GM12872 (cell line): ENCODE results near the gene USP14.

Experiments
- CTCF ChIP-seq: IDR thresholded peaks from 3 replicates; pipeline ENCODE4 v1.5.1; 2011; ENCODE audit warnings: low read depth, mild to moderate bottlenecking, low read length, moderate library complexity; ENCODE audit not compliant: insufficient read depth

USP14 gene

GRCh38 chr18:158128-159036 is at the start of gene USP14:
USP14 (plus strand) TSS chr18:158557; CDS start chr18:158699, 142 bp downstream.
- TF ChIP-seq CTCF: no peak

- peak; percentile 29; the same call in 2 of the 3 replicates for TF ChIP-seq CTCF
These were observed 49.0 kb upstream of the USP14 start for GRCh38 chr18:109130-109921.

- TF ChIP-seq CTCF: no peak
These were observed 46.9 kb upstream of the USP14 start for GRCh38 chr18:111306-112014.

- no peak for TF ChIP-seq CTCF
These were observed 23.3 kb upstream of the USP14 start for GRCh38 chr18:135045-135444.

- TF ChIP-seq CTCF: no peak
These were observed 21.9 kb upstream of the USP14 start for GRCh38 chr18:136433-136832.

- no peak for TF ChIP-seq CTCF
These were observed 21.0 kb upstream of the USP14 start for GRCh38 chr18:137327-137726.
